Lower leg skin (tissue), 4 donors: Measurements from ENCODE around the gene EIPR1. TPM values are rescaled to one million over a fixed set of nuclear protein-coding genes. Genes with fewer than 3 reads are reported as not detected.

Experiments used
- DNase-seq, 2 donors: peaks; one replicate each; pipeline ENCODE4 v3.0.0-alpha.2; 2019; ENCODE audit warnings: low spot score in 2 of 2
- H3K4me3 ChIP-seq: fragments of 200-600 bp; sonication (generic); 2 replicates; pipeline ENCODE4 v1.5.1; 2017; ENCODE audit warnings: mild to moderate bottlenecking, low read depth; ENCODE audit not compliant: poor library complexity, severe bottlenecking
- CTCF ChIP-seq, 3 donors: fragments of 450-650 bp; IDR thresholded peaks; one replicate each; pipeline ENCODE4 v1.5.1; 2016; ENCODE audit warnings: antibody characterized with exemption in 3 of 3, mild to moderate bottlenecking in 3 of 3, moderate library complexity in 2 of 3
- POLR2A ChIP-seq, 2 donors: fragments of 450-650 bp; IDR thresholded peaks; one replicate each; pipeline ENCODE4 v1.6.1; 2016 to 2017; ENCODE audit warnings: antibody characterized with exemption in 2 of 2, mild to moderate bottlenecking in 1 of 2, moderate library complexity in 1 of 2
- WGBS, 2 donors: methylation state at CpG; one replicate each; pipeline ENCODE4 v1.1.5; 2018; 5-methylcytosine and 5-hydroxymethylcytosine counted together
- intact Hi-C: fragments of 100-400 bp; cut with DNase I; formaldehyde crosslinking; loops from one replicate; pipeline ENCODE4 v1.15.0; 2023; ENCODE audit warnings: low total_unique reads
- total RNA-seq, 4 donors: library from RNA; depleted of rRNA; stranded (reverse); fragments of >200 nt; gene quantifications; one replicate each; pipeline ENCODE4 v1.1.0, GENCODE V29; 2016

EIPR1 gene
- total RNA-seq, 4 donors from 2014 or later: 11.8 to 44.7 (median 26.9) TPM

- H3K4me3 ChIP-seq: no peak overlapping the region
- TF ChIP-seq CTCF (IDR thresholded peaks at IDR 0.05) (peak in 2 of 3 donors; percentile 42 to 80), POLR2A (IDR thresholded peaks at IDR 0.05) (no peak)
- 39 to 41% methylated on average over 34 of the region's 34 CpGs for WGBS, 2 donors
- intact Hi-C loops: no loop called here
- DNase-seq: peak; percentile 83 to 97
Measured at GRCh38 chr2:3303583-3304406, 73.8 kb downstream of the EIPR1 start.

- intact Hi-C loops: no loop called here
- H3K4me3 ChIP-seq: no peak overlapping the region
- no peak for TF ChIP-seq CTCF (IDR thresholded peaks at IDR 0.05)
- TF ChIP-seq POLR2A (IDR thresholded peaks at IDR 0.05): no peak
- 73 to 76% methylated on average over 25 of the region's 25 CpGs for WGBS, 2 donors
- DNase-seq: no peak
Measured at GRCh38 chr2:3302751-3303582, 74.7 kb downstream of the EIPR1 start.

- intact Hi-C loops: no loop called here
- no peak for DNase-seq
- no peak overlapping the region for H3K4me3 ChIP-seq
- 97% methylated on average over 10 of the region's 10 CpGs for WGBS, 2 donors
- no peak for TF ChIP-seq CTCF (IDR thresholded peaks at IDR 0.05)
- TF ChIP-seq POLR2A (IDR thresholded peaks at IDR 0.05): no peak
Measured at GRCh38 chr2:3302421-3302750, 75.2 kb downstream of the EIPR1 start.

GRCh38 chr2:3301001-3301400, 76.6 kb downstream of the EIPR1 start:
- DNase-seq: no peak
- TF ChIP-seq CTCF (IDR thresholded peaks at IDR 0.05) (no peak), POLR2A (IDR thresholded peaks at IDR 0.05) (no peak)
- intact Hi-C loops: no loop called here
- 90 to 91% methylated on average over 6 of the region's 6 CpGs for WGBS, 2 donors
- H3K4me3 ChIP-seq: no peak overlapping the region

- H3K4me3 ChIP-seq: no peak overlapping the region
- 83 to 88% methylated on average over 14 of the region's 14 CpGs for WGBS, 2 donors
- intact Hi-C loops: no loop called here
- DNase-seq: no peak
- no peak for TF ChIP-seq CTCF (IDR thresholded peaks at IDR 0.05)
- no peak for TF ChIP-seq POLR2A (IDR thresholded peaks at IDR 0.05)
Measured at GRCh38 chr2:3300224-3300995, 77.2 kb downstream of the EIPR1 start.
